ENCODE measurements around the gene ALOXE3.

The ALOXE3 gene

GRCh38 chr17:8143581-8144400 lies 25.5 kb upstream of the ALOXE3 start:
- no peak for ATAC-seq
- TF ChIP-seq PATZ1 (CRISPR knock-in tag; IDR thresholded peaks at IDR 0.05; ENCODE audit: borderline replicate concordance) (no peak), ZNF70 (CRISPR knock-in tag; IDR thresholded peaks at IDR 0.05) (no peak), RARB (CRISPR knock-in tag; IDR thresholded peaks at IDR 0.05) (no peak), SNAI2 (CRISPR knock-in tag; IDR thresholded peaks at IDR 0.05) (no peak), ZNF8 (CRISPR knock-in tag; IDR thresholded peaks at IDR 0.05) (no peak), PPARA (CRISPR knock-in tag; IDR thresholded peaks at IDR 0.05; ENCODE audit: borderline replicate concordance) (no peak), ESRRG (CRISPR knock-in tag; IDR thresholded peaks at IDR 0.05) (no peak), OSR1 (CRISPR knock-in tag; IDR thresholded peaks at IDR 0.05) (no peak), CSDC2 (CRISPR knock-in tag; IDR thresholded peaks at IDR 0.05) (no peak), BACH2 (CRISPR knock-in tag; IDR thresholded peaks at IDR 0.05; ENCODE audit: borderline replicate concordance) (no peak), ISL1 (CRISPR knock-in tag; IDR thresholded peaks at IDR 0.05) (no peak), TCF4 (CRISPR knock-in tag; IDR thresholded peaks at IDR 0.05; ENCODE audit: borderline replicate concordance) (no peak), TOX (CRISPR knock-in tag; IDR thresholded peaks at IDR 0.05; ENCODE audit: borderline replicate concordance) (no peak), ARNTL (CRISPR knock-in tag; IDR thresholded peaks at IDR 0.05; ENCODE audit: borderline replicate concordance, low read depth) (no peak), ZNF565 (CRISPR knock-in tag; conservative IDR thresholded peaks at IDR 0.05; ENCODE audit: low read depth) (no peak), ZFP30 (CRISPR knock-in tag; IDR thresholded peaks at IDR 0.05) (no peak), GLIS3 (CRISPR knock-in tag; IDR thresholded peaks at IDR 0.05) (no peak)
- TF ChIP-seq, protein P1, sequence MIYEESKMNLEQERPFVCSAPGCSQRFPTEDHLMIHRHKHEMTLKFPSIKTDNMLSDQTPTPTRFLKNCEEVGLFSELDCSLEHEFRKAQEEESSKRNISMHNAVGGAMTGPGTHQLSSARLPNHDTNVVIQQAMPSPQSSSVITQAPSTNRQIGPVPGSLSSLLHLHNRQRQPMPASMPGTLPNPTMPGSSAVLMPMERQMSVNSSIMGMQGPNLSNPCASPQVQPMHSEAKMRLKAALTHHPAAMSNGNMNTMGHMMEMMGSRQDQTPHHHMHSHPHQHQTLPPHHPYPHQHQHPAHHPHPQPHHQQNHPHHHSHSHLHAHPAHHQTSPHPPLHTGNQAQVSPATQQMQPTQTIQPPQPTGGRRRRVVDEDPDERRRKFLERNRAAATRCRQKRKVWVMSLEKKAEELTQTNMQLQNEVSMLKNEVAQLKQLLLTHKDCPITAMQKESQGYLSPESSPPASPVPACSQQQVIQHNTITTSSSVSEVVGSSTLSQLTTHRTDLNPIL (CRISPR knock-in tag; IDR thresholded peaks at IDR 0.05; ENCODE audit: low read depth) = no peak
- TF ChIP-seq, protein P2, sequence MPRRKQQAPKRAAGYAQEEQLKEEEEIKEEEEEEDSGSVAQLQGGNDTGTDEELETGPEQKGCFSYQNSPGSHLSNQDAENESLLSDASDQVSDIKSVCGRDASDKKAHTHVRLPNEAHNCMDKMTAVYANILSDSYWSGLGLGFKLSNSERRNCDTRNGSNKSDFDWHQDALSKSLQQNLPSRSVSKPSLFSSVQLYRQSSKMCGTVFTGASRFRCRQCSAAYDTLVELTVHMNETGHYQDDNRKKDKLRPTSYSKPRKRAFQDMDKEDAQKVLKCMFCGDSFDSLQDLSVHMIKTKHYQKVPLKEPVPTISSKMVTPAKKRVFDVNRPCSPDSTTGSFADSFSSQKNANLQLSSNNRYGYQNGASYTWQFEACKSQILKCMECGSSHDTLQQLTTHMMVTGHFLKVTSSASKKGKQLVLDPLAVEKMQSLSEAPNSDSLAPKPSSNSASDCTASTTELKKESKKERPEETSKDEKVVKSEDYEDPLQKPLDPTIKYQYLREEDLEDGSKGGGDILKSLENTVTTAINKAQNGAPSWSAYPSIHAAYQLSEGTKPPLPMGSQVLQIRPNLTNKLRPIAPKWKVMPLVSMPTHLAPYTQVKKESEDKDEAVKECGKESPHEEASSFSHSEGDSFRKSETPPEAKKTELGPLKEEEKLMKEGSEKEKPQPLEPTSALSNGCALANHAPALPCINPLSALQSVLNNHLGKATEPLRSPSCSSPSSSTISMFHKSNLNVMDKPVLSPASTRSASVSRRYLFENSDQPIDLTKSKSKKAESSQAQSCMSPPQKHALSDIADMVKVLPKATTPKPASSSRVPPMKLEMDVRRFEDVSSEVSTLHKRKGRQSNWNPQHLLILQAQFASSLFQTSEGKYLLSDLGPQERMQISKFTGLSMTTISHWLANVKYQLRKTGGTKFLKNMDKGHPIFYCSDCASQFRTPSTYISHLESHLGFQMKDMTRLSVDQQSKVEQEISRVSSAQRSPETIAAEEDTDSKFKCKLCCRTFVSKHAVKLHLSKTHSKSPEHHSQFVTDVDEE (CRISPR knock-in tag; IDR thresholded peaks at IDR 0.05) = no peak
- TF ChIP-seq, protein P3, sequence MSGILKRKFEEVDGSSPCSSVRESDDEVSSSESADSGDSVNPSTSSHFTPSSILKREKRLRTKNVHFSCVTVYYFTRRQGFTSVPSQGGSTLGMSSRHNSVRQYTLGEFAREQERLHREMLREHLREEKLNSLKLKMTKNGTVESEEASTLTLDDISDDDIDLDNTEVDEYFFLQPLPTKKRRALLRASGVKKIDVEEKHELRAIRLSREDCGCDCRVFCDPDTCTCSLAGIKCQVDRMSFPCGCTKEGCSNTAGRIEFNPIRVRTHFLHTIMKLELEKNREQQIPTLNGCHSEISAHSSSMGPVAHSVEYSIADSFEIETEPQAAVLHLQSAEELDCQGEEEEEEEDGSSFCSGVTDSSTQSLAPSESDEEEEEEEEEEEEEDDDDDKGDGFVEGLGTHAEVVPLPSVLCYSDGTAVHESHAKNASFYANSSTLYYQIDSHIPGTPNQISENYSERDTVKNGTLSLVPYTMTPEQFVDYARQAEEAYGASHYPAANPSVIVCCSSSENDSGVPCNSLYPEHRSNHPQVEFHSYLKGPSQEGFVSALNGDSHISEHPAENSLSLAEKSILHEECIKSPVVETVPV (CRISPR knock-in tag; IDR thresholded peaks at IDR 0.05) = no peak

DNA sequence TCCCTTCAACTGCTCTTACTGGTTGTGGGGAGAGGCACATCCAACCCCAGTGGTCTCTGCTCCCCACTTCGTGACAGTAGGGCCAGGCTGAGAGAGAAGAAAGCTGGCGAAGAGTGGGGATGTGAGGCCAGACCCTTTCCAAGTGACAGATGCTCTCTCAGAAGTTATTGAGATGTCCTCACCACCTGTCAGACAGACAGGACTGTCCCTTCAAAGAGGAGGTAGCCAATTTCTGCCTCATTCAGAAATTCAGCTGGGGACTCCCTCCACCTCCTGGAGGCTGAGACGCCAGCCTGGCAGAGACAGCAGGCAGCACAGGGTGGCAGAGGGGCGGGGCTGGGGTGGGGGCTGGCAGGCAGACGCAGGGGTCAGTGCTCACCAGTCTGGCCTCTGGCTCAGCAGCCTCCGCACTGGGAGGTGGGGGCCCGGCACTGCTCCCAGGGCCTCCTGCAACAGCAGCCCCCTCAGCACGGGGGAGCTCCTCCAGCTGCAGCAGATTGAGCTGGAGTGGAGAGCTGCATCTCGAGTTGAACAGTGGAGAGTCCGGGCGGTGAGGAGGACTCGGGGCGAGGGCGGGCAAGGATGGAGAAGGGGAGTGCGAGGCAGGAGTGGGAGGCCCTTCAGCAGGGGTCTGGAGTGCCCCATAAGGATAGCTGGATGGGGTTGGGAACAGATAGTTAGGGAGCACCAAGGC lies 24.7 kb upstream of the ALOXE3 start:
- ATAC-seq = no peak
- TF ChIP-seq CSDC2 (CRISPR knock-in tag; IDR thresholded peaks at IDR 0.05) (no peak), ZNF8 (CRISPR knock-in tag; IDR thresholded peaks at IDR 0.05) (no peak), ISL1 (CRISPR knock-in tag; IDR thresholded peaks at IDR 0.05) (no peak), ARNTL (CRISPR knock-in tag; IDR thresholded peaks at IDR 0.05; ENCODE audit: borderline replicate concordance, low read depth) (no peak), RARB (CRISPR knock-in tag; IDR thresholded peaks at IDR 0.05) (no peak), ZNF565 (CRISPR knock-in tag; conservative IDR thresholded peaks at IDR 0.05; ENCODE audit: low read depth) (no peak), ZFP3 (CRISPR knock-in tag; IDR thresholded peaks at IDR 0.05) (no peak), ZFP30 (CRISPR knock-in tag; IDR thresholded peaks at IDR 0.05) (no peak), SNAI2 (CRISPR knock-in tag; IDR thresholded peaks at IDR 0.05) (no peak), TOX (CRISPR knock-in tag; IDR thresholded peaks at IDR 0.05; ENCODE audit: borderline replicate concordance) (no peak), TCF4 (CRISPR knock-in tag; IDR thresholded peaks at IDR 0.05; ENCODE audit: borderline replicate concordance) (no peak), PATZ1 (CRISPR knock-in tag; IDR thresholded peaks at IDR 0.05; ENCODE audit: borderline replicate concordance) (no peak), PPARA (CRISPR knock-in tag; IDR thresholded peaks at IDR 0.05; ENCODE audit: borderline replicate concordance) (no peak)
- TF ChIP-seq, protein P4, sequence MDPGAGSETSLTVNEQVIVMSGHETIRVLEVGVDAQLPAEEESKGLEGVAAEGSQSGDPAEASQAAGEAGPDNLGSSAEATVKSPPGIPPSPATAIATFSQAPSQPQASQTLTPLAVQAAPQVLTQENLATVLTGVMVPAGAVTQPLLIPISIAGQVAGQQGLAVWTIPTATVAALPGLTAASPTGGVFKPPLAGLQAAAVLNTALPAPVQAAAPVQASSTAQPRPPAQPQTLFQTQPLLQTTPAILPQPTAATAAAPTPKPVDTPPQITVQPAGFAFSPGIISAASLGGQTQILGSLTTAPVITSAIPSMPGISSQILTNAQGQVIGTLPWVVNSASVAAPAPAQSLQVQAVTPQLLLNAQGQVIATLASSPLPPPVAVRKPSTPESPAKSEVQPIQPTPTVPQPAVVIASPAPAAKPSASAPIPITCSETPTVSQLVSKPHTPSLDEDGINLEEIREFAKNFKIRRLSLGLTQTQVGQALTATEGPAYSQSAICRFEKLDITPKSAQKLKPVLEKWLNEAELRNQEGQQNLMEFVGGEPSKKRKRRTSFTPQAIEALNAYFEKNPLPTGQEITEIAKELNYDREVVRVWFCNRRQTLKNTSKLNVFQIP (CRISPR knock-in tag; IDR thresholded peaks at IDR 0.05; ENCODE audit: borderline replicate concordance, low read depth) = no peak
- TF ChIP-seq, protein P2 (CRISPR knock-in tag; IDR thresholded peaks at IDR 0.05) = no peak

All from SK-N-SH treated with all-trans-retinoic acid at 6 μM for 48 hours (cell line).